Stimulated activated naive CD8-positive, alpha-beta T cell treated with anti-CD3 and anti-CD28 coated beads, Interleukin-15, amount 100 ng/mL, for 72 hours (primary cell): ENCODE data around the gene SH3BP5.
"Not testable (repeated sequence)": the region's sequence is repeated elsewhere in the genome, so short reads cannot be mapped to it uniquely, and the experiment has no call there.

Experiments used
- ATAC-seq: fragments of 150-1000 bp; cut with Tn5 transposase; 2 replicates; pipeline ENCODE4 v1.10.0; 2021; ENCODE audit warnings: mild to moderate bottlenecking, moderate library complexity
- DNase-seq, 2 donors: peaks; one replicate each; pipeline ENCODE4 v3.0.0; 2021 to 2022
- H3K27ac Mint-ChIP-seq, 2 donors: one replicate each; pipeline ENCODE4 v1.8.0; 2022; ENCODE audit warnings: mild to moderate bottlenecking in 2 of 2, mixed read lengths in 2 of 2, moderate library complexity in 2 of 2
- H3K27me3 Mint-ChIP-seq: one replicate; pipeline ENCODE4 v1.8.0; 2022; ENCODE audit warnings: mixed read lengths
- H3K4me1 Mint-ChIP-seq: one replicate; pipeline ENCODE4 v1.8.0; 2022; ENCODE audit warnings: mild to moderate bottlenecking, mixed read lengths
- H3K4me3 Mint-ChIP-seq, 2 donors: one replicate each; pipeline ENCODE4 v1.8.0; 2022; ENCODE audit warnings: mild to moderate bottlenecking in 2 of 2, mixed read lengths in 2 of 2, moderate library complexity in 1 of 2
- H3K9me3 Mint-ChIP-seq, 2 donors: one replicate each; pipeline ENCODE4 v1.8.0; 2022; ENCODE audit warnings: mixed read lengths in 2 of 2

The SH3BP5 gene

GRCh38 chr3:15332405-15333098 is at the start of gene SH3BP5:
Gene SH3BP5 (minus strand): TSS chr3:15332586. CDS start chr3:15332408, 178 bp downstream.
- DNase-seq, result peak; percentile 69 to 73
- Mint-ChIP-seq H3K27me3 (peaks cover 17% of the 10 kb centered on the region), H3K9me3 (no peaks in the 10 kb centered on the region), H3K4me1 (peaks cover 46% of the 10 kb centered on the region), H3K27ac (peak within 1 kb of the TSS; percentile 64 to 78), H3K4me3 (peak within 1 kb of the TSS; percentile 89 to 96)
- peak; percentile 92 for ATAC-seq

GRCh38 chr3:15380980-15381890 is 48.8 kb upstream of the SH3BP5 start:
- Mint-ChIP-seq H3K27ac (no peak overlapping the region), H3K4me3 (no peak overlapping the region)

GRCh38 chr3:15377961-15378791 is 45.8 kb upstream of the SH3BP5 start:
- ATAC-seq (peak; percentile 96), DNase-seq (peak; percentile 86 to 93)
- H3K4me1 Mint-ChIP-seq, result peaks cover 21% of the 10 kb centered on the region
- no peak overlapping the region for H3K4me3 Mint-ChIP-seq
- H3K27ac Mint-ChIP-seq, result peak overlapping the region; percentile 82 to 92
- peaks cover 6% of the 10 kb centered on the region for H3K27me3 Mint-ChIP-seq
- no peaks in the 10 kb centered on the region for H3K9me3 Mint-ChIP-seq

More at GRCh38 chr3:15380980-15381890, 48.8 kb upstream of the SH3BP5 start:
- Mint-ChIP-seq H3K9me3 (peaks cover 0 to 3% of the 10 kb centered on the region in 2 donors), H3K4me1 (peaks cover 11% of the 10 kb centered on the region), H3K27me3 (no peaks in the 10 kb centered on the region)
- DNase-seq (no peak), ATAC-seq (no peak)

- ATAC-seq (no peak), DNase-seq (no peak)
- H3K27me3 Mint-ChIP-seq, result peaks cover 6% of the 10 kb centered on the region
- H3K4me1 Mint-ChIP-seq, result peaks cover 21% of the 10 kb centered on the region
- no peak overlapping the region for H3K4me3 Mint-ChIP-seq
- no peaks in the 10 kb centered on the region for H3K9me3 Mint-ChIP-seq
- H3K27ac Mint-ChIP-seq, result no peak overlapping the region
Observed at GRCh38 chr3:15375461-15376000, 43.1 kb upstream of the SH3BP5 start.

- peaks cover 18% of the 10 kb centered on the region for H3K27me3 Mint-ChIP-seq
Observed at GRCh38 chr3:15372918-15373317, 40.5 kb upstream of the SH3BP5 start.

GRCh38 chr3:15368561-15369135 is 36.3 kb upstream of the SH3BP5 start:
- H3K9me3 Mint-ChIP-seq, result no peaks in the 10 kb centered on the region
- H3K27ac Mint-ChIP-seq, result no peak overlapping the region
- H3K27me3 Mint-ChIP-seq, result peaks cover 42% of the 10 kb centered on the region
- H3K4me3 Mint-ChIP-seq, result no peak overlapping the region
- ATAC-seq (no peak), DNase-seq (no peak)
- peaks cover 15% of the 10 kb centered on the region for H3K4me1 Mint-ChIP-seq

More at GRCh38 chr3:15372918-15373317, 40.5 kb upstream of the SH3BP5 start:
- Mint-ChIP-seq H3K9me3 (no peaks in the 10 kb centered on the region), H3K4me1 (peaks cover 16% of the 10 kb centered on the region), H3K4me3 (no peak overlapping the region), H3K27ac (no peak overlapping the region)
- no peak for ATAC-seq
- no peak for DNase-seq

- Mint-ChIP-seq H3K4me1 (peaks cover 25% of the 10 kb centered on the region), H3K4me3 (peak overlapping the region in 1 of 2 donors; percentile 15), H3K27me3 (peaks cover 47% of the 10 kb centered on the region), H3K27ac (peak overlapping the region; percentile 35 to 55), H3K9me3 (no peaks in the 10 kb centered on the region)
- DNase-seq (no peak), ATAC-seq (no peak)
Observed at GRCh38 chr3:15367059-15367458, 34.7 kb upstream of the SH3BP5 start.

- H3K4me3 Mint-ChIP-seq, H3K9me3 Mint-ChIP-seq, H3K27ac Mint-ChIP-seq, ATAC-seq, DNase-seq: not testable (repeated sequence)
- peaks cover 46% of the 10 kb centered on the region for H3K27me3 Mint-ChIP-seq
- H3K4me1 Mint-ChIP-seq, result peaks cover 45% of the 10 kb centered on the region
Observed at GRCh38 chr3:15364078-15364477, 31.7 kb upstream of the SH3BP5 start.

GRCh38 chr3:15361494-15362214 is 29.3 kb upstream of the SH3BP5 start:
- Mint-ChIP-seq H3K27ac (peak overlapping the region; percentile 61 to 96), H3K4me3 (peak overlapping the region; percentile 24 to 72), H3K4me1 (peaks cover 47% of the 10 kb centered on the region), H3K27me3 (peaks cover 28% of the 10 kb centered on the region), H3K9me3 (no peaks in the 10 kb centered on the region)
- DNase-seq (peak; percentile 60 to 74), ATAC-seq (peak; percentile 95)

- peak; percentile 41 for ATAC-seq
- DNase-seq, result no peak
- Mint-ChIP-seq H3K9me3 (no peaks in the 10 kb centered on the region), H3K4me1 (peaks cover 54% of the 10 kb centered on the region), H3K27me3 (peaks cover 27% of the 10 kb centered on the region), H3K27ac (peak overlapping the region; percentile 28 to 71), H3K4me3 (peak overlapping the region; percentile 24 to 72)
Observed at GRCh38 chr3:15360788-15361493, 28.6 kb upstream of the SH3BP5 start.

- Mint-ChIP-seq H3K9me3 (no peaks in the 10 kb centered on the region), H3K27me3 (peaks cover 16% of the 10 kb centered on the region), H3K27ac (no peak overlapping the region), H3K4me1 (peaks cover 64% of the 10 kb centered on the region), H3K4me3 (no peak overlapping the region)
- DNase-seq (no peak), ATAC-seq (no peak)
Observed at GRCh38 chr3:15359677-15360397, 27.5 kb upstream of the SH3BP5 start.

GRCh38 chr3:15356651-15357061 is 24.3 kb upstream of the SH3BP5 start:
- Mint-ChIP-seq H3K27ac (peak overlapping the region; percentile 93), H3K4me3 (peak overlapping the region; percentile 51 to 67), H3K4me1 (peaks cover 49% of the 10 kb centered on the region)
- not testable (repeated sequence) for ATAC-seq, H3K9me3 Mint-ChIP-seq, H3K27me3 Mint-ChIP-seq, DNase-seq

GRCh38 chr3:15356176-15356575 is 23.8 kb upstream of the SH3BP5 start:
- peak overlapping the region; percentile 93 for H3K27ac Mint-ChIP-seq

More at GRCh38 chr3:15356176-15356575, 23.8 kb upstream of the SH3BP5 start:
- ATAC-seq, result no peak
- H3K4me1 Mint-ChIP-seq, result peaks cover 45% of the 10 kb centered on the region
- no peak for DNase-seq
- H3K27me3 Mint-ChIP-seq, result no peaks in the 10 kb centered on the region
- peaks cover 0 to 14% of the 10 kb centered on the region in 2 donors for H3K9me3 Mint-ChIP-seq
- peak overlapping the region; percentile 51 to 67 for H3K4me3 Mint-ChIP-seq
